Neural crest cell (in vitro differentiated cells): ENCODE measurements around the gene INO80B. TPM values are rescaled to one million over a fixed set of nuclear protein-coding genes. Genes with fewer than 3 reads are reported as not detected.
"Not testable (repeated sequence)": the region's sequence is repeated elsewhere in the genome, so short reads cannot be mapped to it uniquely, and the experiment has no call there.

Experiments used
- DNase-seq: peaks from one replicate; pipeline ENCODE4 v3.0.0; 2021; ENCODE audit warnings: low read depth, mixed read lengths, low spot score
- H3K27ac Mint-ChIP-seq: one replicate; pipeline ENCODE4 v1.8.0; 2021; ENCODE audit warnings: mild to moderate bottlenecking, mixed read lengths; ENCODE audit not compliant: unreplicated experiment
- H3K27me3 Mint-ChIP-seq: 2 replicates; pipeline ENCODE4 v1.8.0; 2021; ENCODE audit warnings: low read depth, mild to moderate bottlenecking, mixed read lengths
- H3K36me3 Mint-ChIP-seq: 2 replicates; pipeline ENCODE4 v1.8.0; 2021; ENCODE audit warnings: low read depth, mild to moderate bottlenecking, mixed read lengths
- H3K4me1 Mint-ChIP-seq: 2 replicates; pipeline ENCODE4 v1.8.0; 2021; ENCODE audit warnings: mixed read lengths
- H3K4me3 Mint-ChIP-seq: one replicate; pipeline ENCODE4 v1.8.0; 2021; ENCODE audit warnings: mild to moderate bottlenecking, mixed read lengths
- H3K9me3 Mint-ChIP-seq: 2 replicates; pipeline ENCODE4 v1.8.0; 2021; ENCODE audit warnings: mixed read lengths
- total RNA-seq: library from RNA; stranded (reverse); gene quantifications from 2 replicates; pipeline ENCODE4 v1.2.1, GENCODE V29; 2021
- TF ChIP-seq, protein P1 (sequence below): fragments of 200-600 bp; sonication (generic); conservative IDR thresholded peaks from 2 replicates; pipeline ENCODE4 v1.5.0; 2021; ENCODE audit warnings: antibody characterized with exemption, mild to moderate bottlenecking

INO80B gene
- total RNA-seq, 1 donor from 2014 or later = 33.1 TPM

DNA sequence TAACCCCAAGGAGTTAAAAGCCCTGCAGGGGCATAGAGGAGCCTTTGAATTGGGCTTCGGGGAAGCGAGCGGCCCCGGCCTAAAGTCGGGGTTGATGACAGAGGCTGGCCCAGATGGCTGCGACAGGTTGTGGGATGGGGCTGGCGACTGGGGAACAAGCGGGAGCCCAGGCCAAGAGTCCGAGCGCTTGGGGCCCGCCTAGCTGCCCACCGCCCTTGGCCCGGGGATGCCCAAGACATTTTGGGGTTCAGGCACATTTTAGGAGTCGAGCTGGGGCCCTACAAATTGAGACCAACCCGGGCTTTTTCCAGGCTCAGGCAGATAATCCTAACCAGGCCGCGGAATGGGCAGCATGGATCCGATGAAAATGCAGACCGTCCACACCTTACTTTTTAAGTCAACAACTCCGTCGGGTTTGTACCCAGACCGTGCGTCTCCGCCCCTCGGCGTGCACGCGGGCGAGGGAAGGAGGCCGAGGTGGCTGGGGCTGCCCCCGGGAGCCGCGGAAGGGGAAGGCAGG lies 13.7 kb upstream of the INO80B start:
- Mint-ChIP-seq H3K36me3 (peaks cover 4% of the 10 kb centered on the region), H3K27me3 (peaks cover 44% of the 10 kb centered on the region), H3K27ac (peak overlapping the region; percentile 89), H3K4me3 (peak overlapping the region; percentile 94), H3K9me3 (no peaks in the 10 kb centered on the region), H3K4me1 (peaks cover 45% of the 10 kb centered on the region)
- no peak for DNase-seq
- TF ChIP-seq, protein P1, sequence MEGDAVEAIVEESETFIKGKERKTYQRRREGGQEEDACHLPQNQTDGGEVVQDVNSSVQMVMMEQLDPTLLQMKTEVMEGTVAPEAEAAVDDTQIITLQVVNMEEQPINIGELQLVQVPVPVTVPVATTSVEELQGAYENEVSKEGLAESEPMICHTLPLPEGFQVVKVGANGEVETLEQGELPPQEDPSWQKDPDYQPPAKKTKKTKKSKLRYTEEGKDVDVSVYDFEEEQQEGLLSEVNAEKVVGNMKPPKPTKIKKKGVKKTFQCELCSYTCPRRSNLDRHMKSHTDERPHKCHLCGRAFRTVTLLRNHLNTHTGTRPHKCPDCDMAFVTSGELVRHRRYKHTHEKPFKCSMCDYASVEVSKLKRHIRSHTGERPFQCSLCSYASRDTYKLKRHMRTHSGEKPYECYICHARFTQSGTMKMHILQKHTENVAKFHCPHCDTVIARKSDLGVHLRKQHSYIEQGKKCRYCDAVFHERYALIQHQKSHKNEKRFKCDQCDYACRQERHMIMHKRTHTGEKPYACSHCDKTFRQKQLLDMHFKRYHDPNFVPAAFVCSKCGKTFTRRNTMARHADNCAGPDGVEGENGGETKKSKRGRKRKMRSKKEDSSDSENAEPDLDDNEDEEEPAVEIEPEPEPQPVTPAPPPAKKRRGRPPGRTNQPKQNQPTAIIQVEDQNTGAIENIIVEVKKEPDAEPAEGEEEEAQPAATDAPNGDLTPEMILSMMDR = no peak

DNA sequence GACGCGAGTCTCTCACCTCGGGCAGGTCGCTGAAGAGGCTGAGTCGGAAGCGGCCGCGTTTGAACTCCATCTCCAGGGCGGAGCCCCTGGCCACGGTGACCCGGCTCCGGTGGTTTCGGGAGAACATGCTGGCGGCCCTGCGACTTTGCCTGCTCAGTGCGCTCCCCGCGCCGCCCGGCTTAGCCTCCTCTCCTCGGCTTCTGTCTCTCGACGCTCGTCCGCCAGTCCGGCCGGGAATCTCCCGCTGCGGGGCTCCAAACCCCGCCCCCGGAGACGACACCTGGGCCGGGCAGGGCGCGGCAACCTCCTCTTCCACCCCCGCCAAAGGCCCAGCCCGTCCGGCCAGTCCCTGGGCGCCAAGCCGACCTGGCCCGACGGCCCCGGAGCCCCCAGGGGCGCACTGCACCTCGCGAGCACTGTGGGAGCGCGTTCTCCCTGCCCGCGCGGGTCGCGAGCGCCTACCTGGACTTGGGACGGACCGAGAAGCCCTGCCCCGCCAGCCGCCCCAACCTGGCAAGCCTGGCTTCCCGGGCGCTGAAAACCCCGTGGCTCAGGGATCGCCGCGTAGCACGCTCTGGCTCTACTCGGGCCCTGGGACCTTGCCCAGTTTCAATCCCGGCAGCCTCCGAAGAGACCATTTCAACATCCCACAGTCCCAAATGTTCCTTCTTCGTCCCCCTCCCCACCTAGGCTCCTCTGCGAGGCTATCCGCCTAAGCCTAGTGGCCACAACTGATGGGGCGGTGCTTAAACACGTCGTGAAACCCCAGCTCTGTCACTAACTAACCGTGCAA lies 13.0 kb upstream of the INO80B start, which contains the start of gene RTKN:
Gene RTKN (minus strand): TSS at position 248 of the 793 bp plus-strand sequence. CDS start 121 bp downstream, at position 127.
- peaks cover 46% of the 10 kb centered on the region for H3K27me3 Mint-ChIP-seq
- TF ChIP-seq, protein P1 = no peak
- peak within 1 kb of the TSS; percentile 89 for H3K27ac Mint-ChIP-seq
- DNase-seq = peak; percentile 28
- peak within 1 kb of the TSS; percentile 94 for H3K4me3 Mint-ChIP-seq
- H3K4me1 Mint-ChIP-seq = peaks cover 41% of the 10 kb centered on the region
- peaks cover 4% of the 10 kb centered on the region for H3K36me3 Mint-ChIP-seq
- H3K9me3 Mint-ChIP-seq = no peaks in the 10 kb centered on the region

- peak overlapping the region; percentile 89 for H3K4me3 Mint-ChIP-seq
- not testable (repeated sequence) for DNase-seq, H3K36me3 Mint-ChIP-seq, H3K9me3 Mint-ChIP-seq
- H3K4me1 Mint-ChIP-seq = peaks cover 35% of the 10 kb centered on the region
- peaks cover 48% of the 10 kb centered on the region for H3K27me3 Mint-ChIP-seq
- peak overlapping the region; percentile 37 for H3K27ac Mint-ChIP-seq
These were observed 12.2 kb upstream of the INO80B start for GRCh38 chr2:74442483-74443297.

DNA sequence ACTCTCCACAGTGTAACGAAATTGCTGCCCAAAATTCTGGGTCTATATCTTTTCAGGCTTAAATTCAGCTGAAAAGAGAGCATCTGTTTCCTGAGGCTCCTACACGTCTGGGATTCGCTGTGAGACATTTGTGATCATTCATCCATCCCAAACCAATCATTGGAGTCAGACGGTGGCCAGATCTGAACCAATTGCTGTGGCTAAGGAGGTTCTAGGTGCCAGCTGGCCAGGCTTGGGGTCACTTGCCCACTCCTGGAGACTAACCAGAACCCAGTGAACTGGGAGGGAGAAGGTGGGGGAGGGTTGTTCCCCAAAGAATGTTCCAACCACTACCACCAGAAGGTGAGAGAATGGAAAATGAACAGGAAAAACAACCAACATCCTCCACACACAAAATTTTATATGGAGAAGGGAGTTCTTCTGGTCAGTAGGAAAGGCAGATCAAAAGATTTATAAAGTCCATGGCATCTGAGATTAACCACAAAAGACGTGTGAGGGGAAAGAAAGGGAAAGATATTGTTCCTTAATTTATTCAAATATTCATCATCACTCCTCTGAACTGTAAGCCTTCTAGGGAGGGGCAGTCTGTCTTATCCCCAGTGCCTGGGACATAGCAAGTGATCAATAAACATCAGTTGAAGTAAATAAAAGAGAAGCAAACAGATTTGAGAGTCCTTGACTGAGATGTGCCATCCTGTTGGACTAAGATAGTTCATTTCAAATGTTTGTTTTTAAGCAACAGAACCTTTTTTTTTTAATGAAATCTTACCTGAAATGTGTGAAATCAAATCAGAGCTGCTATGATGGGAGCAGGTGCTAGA lies 10.2 kb upstream of the INO80B start:
- TF ChIP-seq, protein P1 = no peak
- DNase-seq = no peak
- H3K27me3 Mint-ChIP-seq = peaks cover 48% of the 10 kb centered on the region
- H3K4me3 Mint-ChIP-seq = no peak overlapping the region
- H3K4me1 Mint-ChIP-seq = peaks cover 14% of the 10 kb centered on the region
- no peaks in the 10 kb centered on the region for H3K36me3 Mint-ChIP-seq
- H3K9me3 Mint-ChIP-seq = no peaks in the 10 kb centered on the region
- no peak overlapping the region for H3K27ac Mint-ChIP-seq

GRCh38 chr2:74447230-74447999 lies 7.5 kb upstream of the INO80B start:
- Mint-ChIP-seq H3K4me3 (no peak overlapping the region), H3K36me3 (no peaks in the 10 kb centered on the region), H3K27ac (no peak overlapping the region), H3K9me3 (no peaks in the 10 kb centered on the region), H3K27me3 (peaks cover 35% of the 10 kb centered on the region), H3K4me1 (peaks cover under 1% of the 10 kb centered on the region)
- TF ChIP-seq, protein P1 = no peak
- no peak for DNase-seq
